Activated CD8-positive, alpha-beta T cell treated with anti-CD3 and anti-CD28 coated beads for 36 hours (primary cell): ENCODE measurements around the gene DOCK6. TPM values are rescaled to one million over a fixed set of nuclear protein-coding genes. Genes with fewer than 3 reads are reported as not detected.

ENCODE experiments used
- ATAC-seq: fragments of 200-7000 bp; cut with Tn5 transposase; one replicate; pipeline ENCODE4 v1.10.0; 2021; ENCODE audit warnings: mild to moderate bottlenecking, moderate library complexity
- CTCF ChIA-PET: fragments of 350-600 bp; sonication (Branson Sonifier 250); formaldehyde crosslinking; loops from one replicate; lab custom pipeline; 2021; ENCODE audit warnings: antibody characterized with exemption; lab: Charles Lee
- POLR2A ChIA-PET: fragments of 350-600 bp; sonication (Branson Sonifier 250); formaldehyde crosslinking; loops from one replicate; lab custom pipeline; 2021; ENCODE audit warnings: antibody characterized with exemption; lab: Charles Lee
- DNase-seq: peaks from one replicate; pipeline ENCODE4 v3.0.0-alpha.2; 2020
- H3K27ac Mint-ChIP-seq: one replicate; pipeline ENCODE4 v1.8.0; 2021; ENCODE audit warnings: mild to moderate bottlenecking, mixed read lengths
- H3K27me3 Mint-ChIP-seq: one replicate; pipeline ENCODE4 v1.8.0; 2021; ENCODE audit warnings: mixed read lengths
- H3K36me3 Mint-ChIP-seq: one replicate; pipeline ENCODE4 v1.8.0; 2021; ENCODE audit warnings: low read depth, mixed read lengths
- H3K4me1 Mint-ChIP-seq: one replicate; pipeline ENCODE4 v1.8.0; 2021; ENCODE audit warnings: low read depth, mixed read lengths
- H3K4me3 Mint-ChIP-seq: one replicate; pipeline ENCODE4 v1.8.0; 2021; ENCODE audit warnings: mild to moderate bottlenecking, moderate library complexity, mixed read lengths
- H3K9me3 Mint-ChIP-seq: one replicate; pipeline ENCODE4 v1.8.0; 2021; ENCODE audit warnings: mixed read lengths
- CTCF ChIP-seq: fragments of 200-600 bp; IDR thresholded peaks from one replicate; pipeline ENCODE4 v1.8.0; 2022; ENCODE audit warnings: antibody characterized with exemption, mild to moderate bottlenecking
- intact Hi-C: fragments of 100-400 bp; cut with micrococcal nuclease; formaldehyde crosslinking; loops from one replicate; pipeline ENCODE4 v1.10.0; 2022
- total RNA-seq, 2 experiments: library from RNA; stranded (reverse); gene quantifications; one replicate each; pipeline ENCODE4 v1.2.3, GENCODE V29; 2021

Gene DOCK6
- total RNA-seq, 2 experiments from 2014 or later: 4.5 to 7.9 TPM

- peaks cover 2% of the 10 kb centered on the region for H3K36me3 Mint-ChIP-seq
- POLR2A ChIA-PET: no interaction called here
- no peak for TF ChIP-seq CTCF
- intact Hi-C loops: no loop called here
- DNase-seq (no peak), ATAC-seq (no peak)
- H3K4me3 Mint-ChIP-seq: no peak overlapping the region
- peaks cover 5% of the 10 kb centered on the region for H3K9me3 Mint-ChIP-seq
- H3K27ac Mint-ChIP-seq: no peak overlapping the region
- H3K4me1 Mint-ChIP-seq: no peaks in the 10 kb centered on the region
- CTCF ChIA-PET: no interaction called here
- H3K27me3 Mint-ChIP-seq: no peaks in the 10 kb centered on the region
Measured at GRCh38 chr19:11236324-11237301, 25.7 kb downstream of the DOCK6 start.

- no peak for TF ChIP-seq CTCF
- POLR2A ChIA-PET: no interaction called here
- peaks cover 5% of the 10 kb centered on the region for H3K9me3 Mint-ChIP-seq
- no peak overlapping the region for H3K4me3 Mint-ChIP-seq
- no peaks in the 10 kb centered on the region for H3K27me3 Mint-ChIP-seq
- intact Hi-C loops: no loop called here
- H3K27ac Mint-ChIP-seq: no peak overlapping the region
- DNase-seq: no peak
- ATAC-seq: no peak
- H3K4me1 Mint-ChIP-seq: no peaks in the 10 kb centered on the region
- CTCF ChIA-PET: no interaction called here
- peaks cover 2% of the 10 kb centered on the region for H3K36me3 Mint-ChIP-seq
Measured at GRCh38 chr19:11234486-11235075, 27.7 kb downstream of the DOCK6 start.

- TF ChIP-seq CTCF: no peak
- Mint-ChIP-seq H3K36me3 (no peaks in the 10 kb centered on the region), H3K9me3 (no peaks in the 10 kb centered on the region), H3K4me3 (no peak overlapping the region), H3K4me1 (no peaks in the 10 kb centered on the region), H3K27me3 (no peaks in the 10 kb centered on the region), H3K27ac (no peak overlapping the region)
- intact Hi-C loops: no loop called here
- ChIA-PET POLR2A (no interaction called here), CTCF (no interaction called here)
- no peak for DNase-seq
- no peak for ATAC-seq
Measured at GRCh38 chr19:11233073-11233472, 29.3 kb downstream of the DOCK6 start.

- TF ChIP-seq CTCF: no peak
- intact Hi-C loops: no loop called here
- H3K4me3 Mint-ChIP-seq: no peak overlapping the region
- CTCF ChIA-PET: no interaction called here
- no peak for ATAC-seq
- POLR2A ChIA-PET: no interaction called here
- no peaks in the 10 kb centered on the region for H3K9me3 Mint-ChIP-seq
- no peaks in the 10 kb centered on the region for H3K36me3 Mint-ChIP-seq
- no peaks in the 10 kb centered on the region for H3K4me1 Mint-ChIP-seq
- DNase-seq: no peak
- no peak overlapping the region for H3K27ac Mint-ChIP-seq
- H3K27me3 Mint-ChIP-seq: no peaks in the 10 kb centered on the region
Measured at GRCh38 chr19:11232555-11232954, 29.8 kb downstream of the DOCK6 start.
